ENCODE measurements around the gene POLR1C.
A peak's percentile ranks its signal among the peaks of the same experiment; 100 is the strongest.
"Not testable (repeated sequence)": the region's sequence is repeated elsewhere in the genome, so short reads cannot be mapped to it uniquely, and the experiment has no call there.

The POLR1C gene

DNA sequence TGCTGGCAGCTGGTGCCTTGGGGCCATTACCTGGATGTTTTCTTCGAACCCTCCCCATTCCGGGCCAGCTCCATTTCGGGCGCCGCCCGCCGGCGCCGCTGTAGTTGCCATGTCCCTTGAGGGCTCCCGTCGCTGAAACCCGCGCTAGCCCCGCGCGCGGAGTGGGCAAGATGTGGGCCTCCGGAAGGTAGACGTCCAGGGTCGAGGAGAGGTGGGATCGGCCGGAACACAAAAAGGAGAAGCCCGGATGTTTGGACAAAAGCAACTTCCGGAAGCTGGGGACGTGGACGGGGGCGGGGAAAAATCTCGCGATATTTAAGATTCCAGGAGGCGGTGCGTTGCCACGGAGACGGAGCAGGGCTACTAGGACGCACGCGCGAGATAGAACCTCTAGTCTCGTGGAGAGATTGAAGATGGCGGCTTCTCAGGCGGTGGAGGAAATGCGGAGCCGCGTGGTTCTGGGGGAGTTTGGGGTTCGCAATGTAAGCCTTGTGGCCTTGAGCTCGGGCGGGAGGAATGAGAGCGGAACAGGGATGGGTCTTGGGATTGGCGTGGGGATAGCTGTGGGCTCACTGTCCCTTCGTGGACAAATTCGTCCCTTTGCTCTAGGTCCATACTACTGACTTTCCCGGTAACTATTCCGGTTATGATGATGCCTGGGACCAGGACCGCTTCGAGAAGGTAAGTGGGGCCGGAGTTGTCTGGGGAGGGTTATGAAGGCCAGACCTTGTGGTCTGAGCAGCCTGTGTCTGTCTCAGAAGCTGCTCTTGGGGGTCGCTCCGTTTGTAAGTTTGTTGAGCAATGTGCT, at the start of gene POLR1C, which contains the start of gene YIPF3:
Gene POLR1C (plus strand): TSS at position 393 of the 808 bp plus-strand sequence. CDS start 21 bp downstream, at position 414.
Gene YIPF3 (minus strand): TSS at position 230 of the 808 bp plus-strand sequence. CDS start 119 bp downstream, at position 111.
- DNase-seq, result peak; percentile 97

DNA sequence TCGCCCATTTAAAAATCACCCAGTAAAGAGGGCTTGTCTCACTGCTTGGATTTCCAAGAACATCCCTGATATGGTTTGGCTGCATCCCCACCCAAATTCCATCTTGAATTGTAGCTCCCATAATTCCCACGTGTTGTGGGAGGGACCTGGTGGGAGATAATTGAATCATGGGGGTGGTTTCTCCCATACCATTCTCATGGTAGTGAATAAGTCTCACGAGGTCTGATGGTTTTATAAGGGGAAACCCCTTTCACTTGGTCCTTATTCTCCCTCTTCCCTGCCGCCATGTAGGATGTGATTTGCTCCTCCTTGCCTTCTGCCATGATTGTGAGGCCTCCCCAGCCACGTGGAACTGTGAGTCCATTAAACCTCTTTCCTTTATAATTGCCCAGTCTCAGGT, 49.6 kb upstream of the POLR1C start:
- not testable (repeated sequence) for DNase-seq

GRCh38 chr6:43467752-43468151, 49.1 kb upstream of the POLR1C start:
- DNase-seq, result no peak

DNA sequence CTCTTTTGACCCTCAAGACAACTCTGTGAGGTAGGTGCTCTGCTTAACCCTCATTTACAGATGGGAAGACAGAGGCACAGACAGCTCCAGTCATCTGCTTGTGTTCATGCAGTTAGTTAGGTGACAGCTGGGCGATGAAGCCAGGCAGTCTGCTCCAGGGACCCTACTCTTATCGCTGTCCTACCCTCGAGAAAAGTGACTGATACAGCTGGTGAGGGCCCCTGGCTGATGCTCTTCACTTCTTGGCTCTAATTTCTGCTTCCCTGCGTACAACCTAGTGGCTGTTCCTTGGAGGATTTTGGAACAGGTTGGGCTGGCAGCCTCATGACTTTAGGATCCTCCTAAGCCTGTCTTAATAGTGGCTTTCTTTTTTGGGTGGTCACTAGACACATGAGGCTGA, 48.6 kb upstream of the POLR1C start:
- no peak for DNase-seq

- no peak for DNase-seq
Observed at GRCh38 chr6:43468748-43469681, 47.9 kb upstream of the POLR1C start.

DNA sequence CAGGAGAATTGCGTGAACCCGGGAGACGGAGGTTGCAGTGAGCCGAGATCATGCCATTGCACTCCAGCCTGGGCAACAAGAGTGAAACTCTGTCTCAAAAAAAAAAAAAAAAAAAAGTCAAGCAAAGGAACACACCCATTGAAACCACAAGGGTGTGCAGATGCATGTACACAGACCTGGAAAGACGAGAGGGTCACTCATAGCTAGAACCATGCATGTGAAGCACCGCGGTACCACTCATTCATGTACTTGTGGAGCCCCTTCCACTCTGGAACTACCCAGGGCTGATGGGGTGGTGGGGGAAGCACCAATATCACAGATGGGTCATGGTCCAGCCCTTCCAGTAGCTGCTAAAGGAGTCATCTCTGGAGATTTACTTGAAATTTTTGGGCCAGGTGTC, 46.9 kb upstream of the POLR1C start:
- no peak for DNase-seq

DNA sequence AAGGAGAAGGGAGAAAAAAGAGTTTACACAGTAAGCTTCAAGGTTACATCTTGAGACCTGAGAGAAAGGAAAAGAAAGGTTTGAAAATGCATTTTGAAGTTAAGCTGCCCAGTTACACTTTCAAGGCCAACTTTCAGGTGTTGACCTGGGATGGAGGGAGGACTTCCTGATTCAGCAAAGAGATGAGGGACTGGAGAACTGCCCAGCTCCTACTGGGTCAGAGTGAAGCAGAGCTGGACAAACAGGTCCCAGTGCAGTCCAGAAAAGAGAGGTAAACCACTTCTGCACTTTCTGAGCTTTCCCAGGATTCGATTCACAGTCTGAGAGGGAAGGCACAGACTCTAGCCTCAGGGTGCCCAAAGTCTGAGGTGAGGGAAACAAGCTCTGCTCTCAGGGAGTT, 45.5 kb upstream of the POLR1C start:
- no peak for DNase-seq

DNA sequence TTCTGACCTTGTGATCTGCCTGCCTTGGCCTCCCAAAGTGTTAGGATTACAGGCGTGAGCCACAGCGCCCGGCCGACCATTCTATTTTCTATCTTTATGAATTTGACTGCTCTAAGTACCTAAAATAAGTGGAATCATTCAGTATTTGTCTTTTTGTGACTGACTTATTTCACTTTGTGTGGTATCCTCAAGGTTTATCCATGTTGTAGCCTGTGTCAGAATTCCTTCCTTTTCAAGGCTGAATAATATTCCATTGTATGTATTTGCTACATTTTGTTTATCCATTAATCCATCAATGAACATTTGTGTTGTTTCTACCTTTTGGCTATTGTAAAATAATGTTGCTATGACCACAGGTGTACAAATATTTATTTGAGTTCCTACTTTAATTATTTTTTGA, 44.4 kb upstream of the POLR1C start:
- no peak for DNase-seq

DNA sequence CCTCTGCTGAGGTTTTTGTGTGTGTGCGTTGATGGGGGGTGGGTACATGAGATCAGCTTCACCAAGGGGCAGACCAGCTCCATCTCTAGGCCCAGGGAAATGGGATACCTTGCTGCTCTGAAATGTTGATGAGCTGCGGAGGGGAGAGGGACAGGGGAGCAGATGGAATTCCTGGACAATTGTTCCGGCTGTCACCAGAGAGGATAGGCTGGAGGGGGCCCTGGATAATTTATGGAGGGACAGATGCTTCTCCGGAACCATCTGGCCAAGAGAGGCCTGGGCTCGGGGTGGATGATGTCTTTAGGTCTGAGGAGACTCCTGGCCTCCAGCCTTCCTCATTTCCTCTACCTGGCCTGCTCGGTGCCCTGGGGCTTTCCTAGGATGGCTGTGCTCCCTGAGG, 41.4 kb upstream of the POLR1C start:
- no peak for DNase-seq

- DNase-seq, result no peak
Observed at GRCh38 chr6:43476746-43477145, 40.1 kb upstream of the POLR1C start.

- DNase-seq, result peak; percentile 98
Observed at GRCh38 chr6:43477235-43478007, 39.5 kb upstream of the POLR1C start, which contains the start of gene TJAP1. TJAP1 (plus strand) TSS chr6:43477570; CDS start chr6:43499002, 21,432 bp downstream.

GRCh38 chr6:43478008-43478372, 38.9 kb upstream of the POLR1C start:
- no peak for DNase-seq

DNA sequence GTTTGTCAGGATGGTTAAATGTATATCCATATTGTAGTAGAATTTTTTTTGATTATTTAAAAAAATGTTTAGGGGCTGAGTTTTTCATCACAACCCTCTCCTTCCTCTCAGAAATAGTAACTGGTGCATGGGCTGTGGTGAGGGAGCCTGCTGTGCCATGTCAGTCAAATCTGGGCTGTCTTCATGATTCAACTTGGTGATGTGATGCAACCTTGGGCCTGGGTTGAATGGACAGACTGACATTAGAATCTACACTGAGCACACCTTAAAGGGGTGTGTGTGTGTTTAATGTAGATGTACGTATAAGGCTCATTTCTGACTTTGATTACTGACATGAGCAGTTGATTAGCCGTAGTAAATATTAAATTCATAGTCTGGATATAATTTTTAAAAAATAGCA, 35.8 kb upstream of the POLR1C start:
- no peak for DNase-seq

DNA sequence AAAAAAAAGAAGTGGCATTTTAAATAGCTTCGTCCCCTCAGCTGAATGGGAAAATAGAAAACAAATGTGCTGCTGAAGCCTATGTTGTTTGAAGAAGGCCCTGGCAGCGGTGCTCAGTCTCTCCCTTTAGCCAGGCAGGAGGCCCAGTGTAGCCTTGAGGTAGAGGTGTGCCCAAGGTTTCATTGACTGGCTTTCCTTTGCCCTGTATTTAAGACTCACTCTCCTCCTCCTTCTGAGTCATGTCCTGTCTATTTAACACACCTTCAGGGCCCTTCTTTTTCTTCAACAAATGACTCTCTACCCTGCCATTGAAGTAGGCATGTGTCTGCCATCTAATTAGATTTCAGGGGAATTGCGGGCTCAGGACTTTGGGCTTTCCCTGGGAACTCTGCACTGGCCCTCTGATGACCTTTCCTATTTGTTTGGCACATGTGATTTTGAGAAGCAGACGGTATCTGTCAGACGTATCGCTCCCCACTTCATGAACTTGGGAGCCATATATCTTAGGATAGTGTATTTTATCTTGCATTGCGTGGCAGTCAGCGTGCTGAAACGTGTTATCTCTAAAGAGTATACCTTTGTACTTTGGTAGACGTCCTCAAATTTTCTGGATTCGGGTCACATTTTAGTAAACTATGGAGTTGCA, 35.2 kb upstream of the POLR1C start:
- no peak for DNase-seq

- no peak for DNase-seq
Observed at GRCh38 chr6:43488667-43489276, 28.1 kb upstream of the POLR1C start.

- no peak for DNase-seq
Observed at GRCh38 chr6:43489277-43490072, 27.4 kb upstream of the POLR1C start.

GRCh38 chr6:43490523-43490939, 26.4 kb upstream of the POLR1C start:
- DNase-seq, result no peak

DNA sequence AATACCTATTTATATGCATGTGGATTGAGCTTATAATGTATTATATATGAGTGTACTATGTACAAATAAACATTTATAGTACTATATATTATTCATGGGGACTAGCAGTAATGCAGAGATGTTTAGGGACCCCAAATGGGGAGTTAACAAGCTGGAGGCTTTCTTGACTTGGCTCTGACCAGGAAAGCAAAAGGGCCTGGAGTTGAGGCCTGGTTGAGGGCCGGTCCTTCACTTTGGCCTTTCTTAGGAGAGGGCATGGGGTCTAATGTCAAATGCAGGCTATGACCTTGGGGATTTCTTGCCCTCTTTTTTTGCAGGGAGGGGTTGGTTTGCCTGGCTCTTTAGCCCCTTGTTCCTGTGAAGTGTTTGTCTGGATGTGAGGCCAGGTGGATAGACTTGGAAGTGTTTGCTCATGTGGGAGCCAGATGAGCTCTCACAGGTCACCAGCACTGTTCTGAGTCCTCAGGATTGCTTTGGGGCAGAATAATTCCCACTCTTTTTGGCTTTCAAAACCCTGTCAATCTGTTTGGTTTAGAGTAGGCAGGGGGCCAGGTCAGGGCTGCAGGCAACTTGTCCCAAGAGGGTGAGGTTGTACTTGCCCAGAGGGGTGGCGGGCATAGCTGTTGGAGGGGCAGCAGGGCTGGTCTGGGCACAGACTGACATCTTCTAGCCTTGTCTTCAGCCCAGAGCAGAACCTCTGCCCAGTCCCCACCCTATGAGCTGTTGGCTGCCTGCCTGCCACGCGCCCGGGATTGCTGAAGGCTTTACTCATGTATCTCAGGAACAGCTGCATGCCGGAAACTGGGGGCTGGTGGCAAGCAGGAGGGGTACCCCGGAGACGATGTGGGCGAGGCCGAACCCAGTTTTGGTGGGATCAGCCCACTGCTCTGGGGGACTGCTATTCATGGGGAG, 24.9 kb upstream of the POLR1C start:
- DNase-seq, result no peak

GRCh38 chr6:43492673-43493072, 24.2 kb upstream of the POLR1C start:
- no peak for DNase-seq

DNA sequence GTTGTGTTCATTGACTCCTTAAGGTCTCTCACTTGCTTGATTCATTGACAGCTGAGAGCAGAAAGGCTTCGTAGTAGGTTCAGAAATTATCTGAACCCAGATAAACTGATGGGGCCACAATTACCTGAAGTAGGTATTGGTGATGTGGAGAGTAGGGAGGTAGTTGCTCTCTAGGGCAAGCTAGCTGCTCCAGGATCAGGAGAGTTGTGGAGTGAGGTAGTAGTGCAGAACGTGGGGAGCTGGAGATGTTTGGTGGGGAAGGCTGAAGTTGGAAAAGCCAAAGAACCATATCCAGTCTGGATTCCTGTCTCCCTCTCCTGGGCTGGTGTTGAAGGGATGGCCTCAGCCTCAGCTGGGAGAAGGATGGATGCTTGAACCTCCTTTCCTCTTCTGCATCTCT, 23.7 kb upstream of the POLR1C start:
- no peak for DNase-seq
